CD4-positive, alpha-beta T cell (primary cell): ENCODE data around the gene ARVCF. TPM values are rescaled to one million over a fixed set of nuclear protein-coding genes. Genes with fewer than 3 reads are reported as not detected.

Experiments
- ATAC-seq: fragments of 200-7000 bp; cut with Tn5 transposase; one replicate; pipeline ENCODE4 v1.10.0; 2022; ENCODE audit warnings: mild to moderate bottlenecking; ENCODE audit not compliant: poor library complexity
- CTCF ChIA-PET: fragments of 350-600 bp; sonication (Branson Sonifier 250); formaldehyde crosslinking; loops from one replicate; lab custom pipeline; 2021; ENCODE audit warnings: antibody characterized with exemption, inconsistent platforms; lab: Charles Lee
- POLR2A ChIA-PET: fragments of 350-600 bp; sonication (Branson Sonifier 250); formaldehyde crosslinking; loops from one replicate; lab custom pipeline; 2021; ENCODE audit warnings: antibody characterized with exemption, inconsistent platforms; lab: Charles Lee
- DNase-seq, 14 experiments: peaks; one replicate each; pipeline ENCODE4 v3.0.0-alpha.2; 2013 to 2020; ENCODE audit warnings: mixed read lengths in 2 of 14
- H3K27ac ChIP-seq, 2 donors: one replicate each; pipeline versions ENCODE4 v1.5.1 to v1.7.0; 2013; ENCODE audit warnings: low read length in 2 of 2, low read depth in 1 of 2, mild to moderate bottlenecking in 1 of 2
- H3K27me3 ChIP-seq, 2 experiments: 1 replicate in 1 of 2; 2 replicates in 1 of 2; pipeline versions ENCODE4 v1.6.1 to v1.7.0; 2013; ENCODE audit warnings: low read length in 2 of 2, control low read depth in 1 of 2, mild to moderate bottlenecking in 1 of 2, moderate library complexity in 1 of 2; ENCODE audit not compliant: insufficient read depth in 2 of 2, control insufficient read depth in 1 of 2
- H3K36me3 ChIP-seq: one replicate; pipeline ENCODE4 v1.6.1; 2013; ENCODE audit warnings: low read length, control low read depth; ENCODE audit not compliant: insufficient read depth
- H3K4me1 ChIP-seq: one replicate; pipeline ENCODE4 v1.6.1; 2013; ENCODE audit warnings: low read length, control low read depth; ENCODE audit not compliant: insufficient read depth
- H3K4me3 ChIP-seq: one replicate; pipeline ENCODE4 v1.5.1; 2013; ENCODE audit warnings: mild to moderate bottlenecking, low read length, moderate library complexity
- H3K9me3 ChIP-seq, 2 experiments: 1 replicate in 1 of 2; 2 replicates in 1 of 2; pipeline versions ENCODE4 v1.6.1 to v1.7.0; 2013; ENCODE audit warnings: low read length in 2 of 2, mild to moderate bottlenecking in 2 of 2, control low read depth in 1 of 2, moderate library complexity in 1 of 2; ENCODE audit not compliant: control insufficient read depth in 1 of 2, insufficient read depth in 1 of 2
- H3K27ac Mint-ChIP-seq: one replicate; pipeline ENCODE4 v1.8.0; 2020; ENCODE audit warnings: mixed read lengths
- H3K27me3 Mint-ChIP-seq: one replicate; pipeline ENCODE4 v1.8.0; 2021; ENCODE audit warnings: mixed read lengths
- H3K36me3 Mint-ChIP-seq: one replicate; pipeline ENCODE4 v1.8.0; 2021; ENCODE audit warnings: low read depth, mixed read lengths
- H3K4me1 Mint-ChIP-seq: one replicate; pipeline ENCODE4 v1.8.0; 2021; ENCODE audit warnings: low read depth, mixed read lengths
- H3K4me3 Mint-ChIP-seq: one replicate; pipeline ENCODE4 v1.8.0; 2020; ENCODE audit warnings: mild to moderate bottlenecking, mixed read lengths
- H3K9me3 Mint-ChIP-seq: one replicate; pipeline ENCODE4 v1.8.0; 2020; ENCODE audit warnings: mixed read lengths
- CTCF ChIP-seq: fragments of 200-600 bp; IDR thresholded peaks from one replicate; pipeline ENCODE4 v1.8.0; 2022; ENCODE audit warnings: antibody characterized with exemption, mild to moderate bottlenecking
- intact Hi-C, 2 experiments: fragments of 100-400 bp; cut with DNase I in 1 of 2; cut with micrococcal nuclease in 1 of 2; formaldehyde crosslinking; loops; one replicate each; pipeline versions ENCODE4 v1.15.1 to v1.9.0; 2023 to 2025; cut with DNase I, micrococcal nuclease
- total RNA-seq, 174 experiments: library from RNA in 2 of 174; stranded (reverse) in 2 of 174; gene quantifications; one replicate each; pipeline ENCODE4 v1.2.3 and lab custom pipeline; 2021 to 2026

ARVCF gene
- total RNA-seq, 2 experiments from 2014 or later = 2.2 to 2.5 TPM

- H3K9me3 ChIP-seq = no peaks in the 10 kb centered on the region
- no peaks in the 10 kb centered on the region for H3K27me3 Mint-ChIP-seq
- DNase-seq (no peak), ATAC-seq (no peak)
- TF ChIP-seq CTCF = no peak
- no peaks in the 10 kb centered on the region for H3K36me3 ChIP-seq
- peaks cover 15% of the 10 kb centered on the region for H3K4me1 ChIP-seq
- CTCF ChIA-PET = no interaction called here
- no peaks in the 10 kb centered on the region for H3K9me3 Mint-ChIP-seq
- no peaks in the 10 kb centered on the region for H3K36me3 Mint-ChIP-seq
- intact Hi-C loops = no loop called here
- no peak overlapping the region for H3K4me3 ChIP-seq
- H3K4me1 Mint-ChIP-seq = no peaks in the 10 kb centered on the region
- H3K27ac Mint-ChIP-seq = no peak overlapping the region
- POLR2A ChIA-PET = no interaction called here
- peaks cover 0 to 2% of the 10 kb centered on the region in 2 experiments for H3K27me3 ChIP-seq
- no peak overlapping the region for H3K4me3 Mint-ChIP-seq
- H3K27ac ChIP-seq = no peak overlapping the region
Measured at GRCh38 chr22:19983741-19984140, 32.9 kb downstream of the ARVCF start.

GRCh38 chr22:19982991-19983578, 33.5 kb downstream of the ARVCF start:
- Histone ChIP-seq H3K9me3 (no peaks in the 10 kb centered on the region), H3K27me3 (peaks cover 0 to 2% of the 10 kb centered on the region in 2 experiments), H3K4me3 (no peak overlapping the region), H3K36me3 (no peaks in the 10 kb centered on the region), H3K27ac (no peak overlapping the region), H3K4me1 (peaks cover 15% of the 10 kb centered on the region)
- intact Hi-C loops = no loop called here
- ATAC-seq (no peak), DNase-seq (no peak)
- TF ChIP-seq CTCF = no peak
- Mint-ChIP-seq H3K9me3 (no peaks in the 10 kb centered on the region), H3K27ac (no peak overlapping the region), H3K4me3 (no peak overlapping the region), H3K27me3 (no peaks in the 10 kb centered on the region), H3K4me1 (no peaks in the 10 kb centered on the region), H3K36me3 (no peaks in the 10 kb centered on the region)
- CTCF ChIA-PET = no interaction called here
- POLR2A ChIA-PET = no interaction called here

GRCh38 chr22:19981961-19982920, 34.4 kb downstream of the ARVCF start:
- H3K4me1 Mint-ChIP-seq = no peaks in the 10 kb centered on the region
- POLR2A ChIA-PET = interaction anchor here (0.5 kb wide), 1 partner anchor 68 kb away, joined by 3 read pairs; no protein-coding TSS in a partner anchor
- peaks cover 0 to 2% of the 10 kb centered on the region in 2 experiments for H3K27me3 ChIP-seq
- H3K9me3 ChIP-seq = no peaks in the 10 kb centered on the region
- peaks cover 11% of the 10 kb centered on the region for H3K4me1 ChIP-seq
- H3K4me3 ChIP-seq = no peak overlapping the region
- no peak overlapping the region for H3K27ac ChIP-seq
- ATAC-seq (no peak), DNase-seq (no peak)
- no peaks in the 10 kb centered on the region for H3K9me3 Mint-ChIP-seq
- H3K4me3 Mint-ChIP-seq = no peak overlapping the region
- no peak overlapping the region for H3K27ac Mint-ChIP-seq
- no peaks in the 10 kb centered on the region for H3K36me3 ChIP-seq
- no peaks in the 10 kb centered on the region for H3K36me3 Mint-ChIP-seq
- no peak for TF ChIP-seq CTCF
- CTCF ChIA-PET = no interaction called here
- no peaks in the 10 kb centered on the region for H3K27me3 Mint-ChIP-seq
- intact Hi-C loops = no loop called here
